Measurements from ENCODE around the gene AKT3. TPM values are rescaled to one million over a fixed set of nuclear protein-coding genes. Genes with fewer than 3 reads are reported as not detected.

The AKT3 gene
- total RNA-seq, 1 experiment from 2014 or later: 11.8 TPM

GRCh38 chr1:243469497-243469896, 380.5 kb downstream of the AKT3 start:
- DNase-seq (ENCODE audit: low spot score): no peak

- no peak for DNase-seq (ENCODE audit: low spot score)
Observed at GRCh38 chr1:243465738-243466137, 384.3 kb downstream of the AKT3 start.

DNA sequence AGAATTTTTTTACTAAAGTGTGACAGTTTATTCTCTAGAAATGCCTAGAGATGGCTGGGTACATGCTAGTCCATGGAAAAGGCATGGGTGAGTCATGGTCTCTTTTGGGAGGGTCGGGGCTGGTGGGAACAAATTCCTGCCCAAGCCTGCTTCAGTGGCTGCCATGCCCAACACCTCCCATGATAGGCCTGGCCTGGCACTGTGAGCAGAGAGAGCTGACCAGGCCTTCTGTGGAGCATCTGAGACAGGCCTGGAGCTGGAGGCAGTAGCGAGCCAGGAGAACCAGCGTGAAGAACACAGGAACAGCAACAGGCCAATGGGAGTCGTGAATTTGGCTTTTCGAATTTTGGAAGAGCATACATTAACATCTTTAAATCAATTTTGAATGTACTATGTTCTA, 385.0 kb downstream of the AKT3 start:
- DNase-seq (ENCODE audit: low spot score): no peak

DNA sequence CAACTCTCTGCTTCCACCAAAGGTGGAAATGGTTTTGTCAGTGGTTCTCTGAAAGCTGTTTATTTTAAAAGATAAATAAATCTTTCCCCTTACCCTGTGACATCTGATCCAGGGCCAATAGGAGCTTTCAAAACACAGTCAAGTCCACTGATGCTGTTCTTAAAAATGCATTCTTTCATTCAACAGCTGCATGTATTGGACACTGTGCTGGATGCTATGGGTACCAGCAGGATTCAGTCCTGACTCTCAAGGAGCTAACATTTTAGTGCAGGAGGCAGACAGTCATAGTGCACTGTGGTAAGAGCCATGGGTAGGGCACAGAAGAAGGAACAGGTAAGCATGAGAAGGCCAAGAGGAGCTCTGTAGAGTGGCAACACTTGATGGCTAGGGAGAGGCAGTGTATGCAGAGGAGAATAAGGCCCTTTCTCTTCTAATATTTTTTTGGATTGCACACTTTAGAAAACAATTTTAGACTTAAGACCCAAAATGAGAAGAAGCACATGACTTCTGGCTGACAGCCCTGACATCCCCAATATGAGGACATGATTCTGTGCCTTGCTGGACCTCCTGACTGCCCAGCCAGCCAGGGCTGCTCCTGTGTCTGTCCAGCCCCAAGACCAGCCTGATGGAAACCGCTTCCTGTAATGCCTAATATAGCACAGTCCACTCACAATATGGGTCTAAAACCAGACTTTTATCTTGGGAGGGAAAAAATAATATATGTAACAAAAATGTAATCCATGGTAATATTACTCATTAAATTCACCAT, 386.9 kb downstream of the AKT3 start:
- DNase-seq (ENCODE audit: low spot score): no peak

DNA sequence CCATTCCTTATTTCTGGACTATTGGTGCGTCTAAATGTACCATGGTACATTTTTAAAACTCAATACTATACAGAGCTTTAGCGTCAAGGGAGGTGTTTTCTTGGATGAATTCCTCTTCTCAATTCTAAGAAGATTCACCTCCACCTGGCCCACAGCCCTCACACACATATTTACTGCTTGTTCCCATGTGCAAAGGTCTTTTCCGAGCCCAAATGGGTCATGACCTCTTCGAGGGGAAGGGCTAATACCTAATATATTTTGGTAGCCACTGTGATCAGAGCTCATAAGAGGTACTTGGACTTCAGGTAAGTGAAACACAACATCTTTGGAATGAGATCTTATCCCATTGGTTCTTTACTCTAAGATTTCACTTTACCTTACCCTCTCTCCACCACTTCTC, 388.3 kb downstream of the AKT3 start:
- DNase-seq (ENCODE audit: low spot score): no peak

- no peak for DNase-seq (ENCODE audit: low spot score)
Observed at GRCh38 chr1:243459059-243459458, 391.0 kb downstream of the AKT3 start.

GRCh38 chr1:243457363-243457982, 392.6 kb downstream of the AKT3 start:
- DNase-seq (ENCODE audit: low spot score): no peak

DNA sequence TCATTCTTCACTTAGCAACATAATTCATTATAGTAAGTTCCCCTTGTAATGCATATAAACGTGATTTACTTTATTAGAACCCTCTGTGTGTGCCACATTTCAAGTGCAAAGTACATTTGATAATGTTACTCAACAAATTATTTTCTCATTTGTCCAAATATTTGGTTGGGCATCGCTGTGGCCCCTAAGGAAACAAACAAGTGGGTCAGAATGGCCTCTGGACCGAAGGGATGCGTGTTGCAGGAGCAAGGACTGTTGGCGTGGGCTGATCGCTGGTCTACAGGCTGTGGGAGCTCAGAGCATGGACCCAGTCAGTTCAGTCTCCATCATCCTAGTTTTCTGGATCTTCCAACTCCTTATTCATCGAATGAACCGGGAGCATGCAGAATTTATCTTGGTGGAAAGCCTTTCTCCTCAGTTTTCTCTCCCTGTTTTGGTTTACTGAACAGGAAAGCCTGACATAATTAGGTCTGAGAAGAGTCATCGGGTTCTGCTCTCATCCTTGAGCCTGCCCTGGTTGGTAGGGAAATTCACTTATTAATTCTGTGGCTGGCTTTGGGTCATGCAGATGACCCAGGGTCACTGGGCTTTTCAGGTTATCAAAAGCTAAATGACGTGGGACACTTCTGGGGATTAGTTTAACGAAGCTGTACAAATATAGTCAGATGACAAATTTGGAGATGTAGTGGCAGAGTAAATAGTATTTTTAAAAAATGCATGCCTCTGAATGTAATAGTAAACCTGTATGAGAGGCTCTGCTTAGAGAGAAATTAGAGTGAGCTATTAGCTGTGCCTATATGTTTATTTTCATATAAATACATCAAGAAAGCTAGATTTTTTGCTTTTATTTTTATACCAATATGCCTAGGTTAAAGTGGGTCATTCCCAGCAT, 394.0 kb downstream of the AKT3 start:
- no peak for DNase-seq (ENCODE audit: low spot score)

DNA sequence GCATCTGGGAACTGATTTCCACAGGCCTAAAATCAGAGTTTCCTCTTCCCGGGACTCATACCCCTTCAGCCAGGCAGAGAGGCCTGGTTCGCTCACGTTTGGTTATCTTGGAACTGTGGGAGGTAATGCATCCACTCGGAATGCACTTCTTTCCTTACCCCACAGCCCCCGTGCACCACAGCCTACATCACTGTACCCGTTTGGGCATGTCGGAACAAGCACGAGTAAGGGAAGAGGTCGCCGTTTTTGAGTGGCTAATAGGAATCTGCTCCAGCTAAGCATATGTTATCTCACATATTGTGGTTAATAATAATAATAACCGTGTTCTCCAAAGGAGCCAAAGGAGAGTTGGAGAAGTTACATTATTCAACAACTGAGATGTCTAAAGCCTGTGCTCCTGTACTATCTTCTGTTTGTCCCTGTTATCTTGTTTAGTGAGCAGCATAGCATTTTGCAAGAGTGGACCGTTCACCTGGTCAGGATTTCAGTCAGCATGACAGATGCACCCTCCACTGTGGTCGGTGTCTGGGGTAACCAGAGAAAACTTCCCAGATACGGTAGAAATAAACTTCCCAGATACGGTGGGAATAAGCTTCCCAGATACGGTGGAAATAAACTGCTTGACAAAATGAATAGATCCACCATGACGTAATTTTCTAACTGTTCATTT, 395.6 kb downstream of the AKT3 start:
- no peak for DNase-seq (ENCODE audit: low spot score)

DNA sequence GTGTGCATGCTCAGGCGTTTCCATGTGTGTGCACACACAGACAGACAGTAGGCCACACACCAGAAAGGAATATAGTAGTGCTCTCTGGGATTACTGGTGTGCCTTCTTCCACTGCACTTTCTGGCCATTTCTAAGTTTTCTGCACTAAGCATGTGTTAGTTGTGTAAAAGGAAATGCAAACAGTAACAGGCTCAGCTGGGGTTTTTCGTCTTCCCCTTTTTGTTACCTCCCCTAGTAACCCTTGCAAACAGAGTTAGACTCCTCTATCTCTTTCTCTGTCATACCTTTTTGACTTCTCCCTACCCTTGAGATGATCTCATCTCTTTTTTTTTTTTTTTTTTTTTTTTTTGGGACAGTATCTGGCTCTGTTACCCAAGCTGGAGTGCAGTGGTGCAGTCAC, 398.0 kb downstream of the AKT3 start:
- DNase-seq (ENCODE audit: low spot score): no peak

GRCh38 chr1:243449373-243449772, 400.7 kb downstream of the AKT3 start:
- no peak for DNase-seq (ENCODE audit: low spot score)

DNA sequence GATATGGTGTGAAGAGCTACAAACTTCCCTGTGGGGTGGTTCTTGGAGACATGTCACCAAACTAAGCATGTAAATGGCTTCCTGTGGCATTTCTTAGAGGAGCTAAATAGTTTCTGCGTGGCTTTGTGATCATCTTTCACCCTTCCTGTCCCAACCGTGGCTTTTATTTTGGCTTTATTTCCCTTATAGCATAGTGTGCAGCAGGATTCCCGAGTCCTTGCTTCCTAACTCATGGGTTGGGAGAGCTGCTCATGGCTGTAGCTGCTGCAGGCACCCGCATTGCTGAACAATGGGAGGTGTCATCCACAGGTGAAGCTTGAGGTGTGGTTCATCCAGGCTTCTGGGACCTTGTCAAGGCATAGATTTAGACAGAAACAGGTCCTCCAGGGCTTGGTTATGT, 402.2 kb downstream of the AKT3 start:
- no peak for DNase-seq (ENCODE audit: low spot score)

- DNase-seq (ENCODE audit: low spot score): peak; percentile 25
Observed at GRCh38 chr1:243447347-243447746, 402.7 kb downstream of the AKT3 start.

- no peak for DNase-seq (ENCODE audit: low spot score)
Observed at GRCh38 chr1:243443557-243443956, 406.5 kb downstream of the AKT3 start.

DNA sequence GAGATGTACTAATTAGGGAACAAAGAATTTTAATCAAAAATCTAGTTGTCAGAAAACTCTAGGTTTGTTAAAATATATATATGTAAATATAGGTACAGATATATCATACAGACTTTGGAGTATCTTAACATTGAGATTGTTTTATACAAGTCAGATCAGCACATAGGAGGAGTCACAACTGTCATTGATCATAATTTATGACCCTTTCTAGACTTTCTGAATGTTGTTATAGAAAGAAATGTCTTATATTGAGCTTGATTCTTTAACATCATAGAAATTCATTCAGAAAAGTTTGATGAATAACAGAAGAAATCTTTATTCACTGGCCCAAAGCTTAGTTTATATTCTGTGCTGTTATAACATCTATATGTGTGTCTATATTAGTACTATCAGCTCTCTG, 408.4 kb downstream of the AKT3 start:
- no peak for DNase-seq (ENCODE audit: low spot score)

DNA sequence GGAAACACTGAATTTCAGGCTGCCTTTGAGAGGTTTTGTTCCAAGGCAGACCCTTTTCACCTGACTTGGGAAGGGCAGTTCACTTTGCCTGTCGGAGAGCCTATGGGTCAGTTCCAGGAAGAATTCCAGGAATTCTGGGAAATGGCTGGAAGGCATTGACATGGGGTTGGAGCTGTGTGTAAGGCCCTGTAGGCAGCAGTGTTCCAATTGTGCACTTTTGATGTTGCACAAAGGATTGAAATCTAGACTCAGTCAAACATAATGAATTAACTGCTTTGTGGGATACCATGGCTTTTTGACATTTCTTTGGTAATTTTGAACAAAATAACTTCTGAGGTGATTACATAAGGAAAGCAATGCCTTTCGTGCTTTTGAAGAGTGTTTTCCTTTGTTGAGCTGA, 409.6 kb downstream of the AKT3 start:
- DNase-seq (ENCODE audit: low spot score): no peak

GRCh38 chr1:243438815-243439214, 411.2 kb downstream of the AKT3 start:
- DNase-seq (ENCODE audit: low spot score): no peak

Other genes with a start within 250 kb of the AKT3 start
- gene ZBTB18, start 201.0 kb upstream of the AKT3 start, total RNA-seq (2014; rRNA removed; shearing (Covaris generic)): 6.2 and 9.3 TPM in 2 replicates

Measured in H4 (cell line).